H1 (cell line): ENCODE measurements around the gene ZNF486. TPM values are rescaled to one million over a fixed set of nuclear protein-coding genes. Genes with fewer than 3 reads are reported as not detected.

Experiments
- CHD2 ChIP-seq: IDR thresholded peaks from 2 replicates; pipeline ENCODE4 v1.6.1; 2012; ENCODE audit warnings: low read length, improper control_type of control experiment
- polyA plus RNA-seq, 7 experiments: library from polyadenylated mRNA; depleted of rRNA in 3 of 7; stranded (reverse) in 5 of 7; unstranded in 2 of 7; fragments of >200 nt in 5 of 7; fragments of 200-250 nt in 2 of 7; gene quantifications; 1 replicate in 5 of 7; 2 replicates in 1 of 7; 4 replicates in 1 of 7; pipeline versions ENCODE4 v1.2.1 to v1.2.3, GENCODE V29; 2011 to 2013; ENCODE audit warnings: missing spikeins in 2 of 7, mixed read lengths in 2 of 7
- total RNA-seq: library from RNA; stranded (reverse); fragmentation: NEBNext Ultra II Directional; extraction: Animal tissue kit (Norgen Biotek cat#: 25700); gene quantifications from 2 replicates; pipeline ENCODE4 v1.2.1, GENCODE V29; 2021

The ZNF486 gene
- total and polyA plus RNA-seq, 2 of the 8 experiments (the other 6 are each of a cell fraction or from before 2014, with no cell fraction given): 10.7 to 23.4 TPM

DNA sequence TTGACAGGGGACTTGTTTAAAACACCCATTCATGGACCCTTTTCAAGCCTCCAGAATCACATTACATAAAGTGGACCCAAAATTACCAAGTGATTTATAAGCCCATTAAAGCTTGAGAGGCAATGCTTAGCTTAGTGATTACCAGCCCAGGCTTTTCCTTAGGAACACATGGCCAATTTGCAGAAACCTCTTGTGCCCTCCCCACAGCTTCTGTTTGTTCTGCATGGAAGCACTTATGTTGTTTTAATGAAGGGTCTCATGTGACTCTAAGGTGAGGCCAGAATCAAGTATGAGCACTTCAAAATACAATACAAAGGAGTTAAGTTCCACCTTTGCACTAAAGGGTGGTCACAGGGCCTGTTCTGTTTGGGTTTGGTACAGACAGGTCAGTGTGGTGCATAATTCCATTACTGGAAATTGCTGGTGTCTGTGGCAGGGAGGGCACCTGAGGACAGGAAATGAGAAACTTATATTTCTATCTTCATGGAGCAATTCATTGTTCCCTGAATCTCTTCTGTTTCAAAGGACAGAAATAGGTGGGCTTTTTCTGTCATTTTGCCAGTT is 15.3 kb downstream of the ZNF486 start (continued):
- TF ChIP-seq CHD2: no peak
